Kidney glomerular epithelial cell (primary cell): Measurements from ENCODE around the gene SIX4.

ENCODE experiments used
- DNase-seq: peaks from one replicate; lab custom pipeline; 2025; lab: John Stamatoyannopoulos, UW

Gene SIX4

DNA sequence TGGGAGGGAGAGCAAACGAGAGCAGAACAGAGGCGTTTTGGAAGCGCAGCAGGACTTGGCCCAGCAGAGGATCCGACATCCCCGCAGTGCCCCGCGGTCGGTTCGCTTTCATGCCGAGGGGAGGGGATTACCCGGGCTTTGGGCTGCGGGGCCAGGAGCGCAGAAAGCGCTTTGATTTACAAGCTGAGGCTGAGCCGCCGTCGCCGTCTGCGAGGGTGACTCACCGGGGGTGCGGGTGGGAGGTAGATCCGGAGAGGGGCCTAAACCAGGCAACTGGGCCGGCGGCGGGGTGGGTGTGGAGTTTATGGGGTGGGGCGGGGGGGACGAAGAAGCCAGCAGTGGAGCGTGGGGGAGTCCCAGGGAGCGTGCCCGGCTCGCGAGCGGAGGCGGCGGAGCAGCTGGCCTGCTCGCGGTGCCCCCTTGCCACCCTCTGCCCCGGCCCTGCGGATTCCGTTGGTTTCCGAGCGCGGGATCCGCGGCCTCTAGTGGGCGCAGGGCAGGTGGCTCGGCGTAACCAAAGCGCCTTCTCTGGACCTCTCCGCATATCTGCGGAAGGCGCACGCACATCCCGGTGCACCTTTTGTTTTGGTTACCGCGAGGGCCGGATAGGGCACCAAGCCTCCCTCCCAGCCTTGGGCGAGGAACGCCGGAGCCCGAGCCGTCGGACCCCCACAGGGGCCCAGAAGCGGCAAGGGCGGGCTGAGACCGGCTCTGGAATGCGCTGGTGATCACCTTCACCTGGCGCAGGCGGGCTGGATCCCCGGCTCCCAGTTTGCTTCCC is 2.6 kb downstream of the SIX4 start:
- no peak for DNase-seq

DNA sequence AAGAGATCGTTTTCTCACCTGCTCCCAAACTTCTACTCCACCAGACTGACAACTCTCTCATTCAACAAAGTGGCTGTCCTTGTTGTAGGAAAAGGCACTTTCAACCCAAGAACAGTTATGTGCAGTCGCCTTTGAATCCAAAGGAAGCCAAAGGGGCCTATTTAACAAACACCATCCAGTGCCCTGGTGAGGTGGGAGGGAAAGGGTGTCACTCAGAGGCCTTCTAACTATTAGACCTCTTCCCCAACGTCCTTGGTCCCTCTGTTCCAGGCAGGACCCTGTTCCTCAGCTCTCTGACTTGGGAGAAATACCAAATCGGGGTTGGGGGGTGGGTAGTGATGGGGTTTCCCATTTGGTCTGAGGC is 3.2 kb downstream of the SIX4 start:
- no peak for DNase-seq

DNA sequence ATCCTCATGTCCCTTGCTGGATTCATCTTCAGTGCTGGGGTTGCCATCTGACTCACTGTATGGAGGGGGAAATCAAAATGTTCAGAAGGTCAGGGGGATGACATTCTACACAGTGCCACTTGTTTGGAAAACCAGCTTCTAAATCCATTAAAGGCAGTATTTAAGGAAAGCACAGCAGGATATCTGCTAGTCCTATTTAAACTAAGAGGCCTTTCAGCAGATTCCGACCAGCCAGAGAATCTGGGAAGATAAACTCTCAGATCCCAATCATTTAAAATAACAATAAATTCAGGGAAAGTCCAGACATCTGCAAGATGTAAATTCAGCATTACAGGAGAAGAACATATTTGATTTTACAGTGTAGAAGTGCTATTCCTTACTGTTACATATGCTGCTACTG is 3.8 kb downstream of the SIX4 start:
- no peak for DNase-seq

DNA sequence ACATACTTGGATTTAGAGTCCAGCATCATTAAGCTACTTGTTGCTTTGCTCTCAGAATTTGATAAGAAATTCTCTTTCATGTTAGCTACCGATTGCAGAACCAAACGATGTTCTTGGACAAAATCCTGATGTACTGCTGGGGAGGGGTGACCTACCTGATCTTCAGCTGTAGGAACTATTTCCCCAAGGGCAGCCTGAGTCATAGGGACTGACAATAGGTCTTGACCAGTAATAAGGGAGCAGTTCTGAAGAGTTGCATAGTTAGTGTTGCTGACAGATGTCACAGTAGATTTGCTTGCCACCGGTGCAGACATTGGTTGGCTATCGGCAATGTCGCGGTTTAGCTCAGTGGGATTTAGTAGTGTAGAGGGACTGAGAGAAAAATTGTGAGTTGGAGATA is 10.6 kb downstream of the SIX4 start:
- DNase-seq = no peak

DNA sequence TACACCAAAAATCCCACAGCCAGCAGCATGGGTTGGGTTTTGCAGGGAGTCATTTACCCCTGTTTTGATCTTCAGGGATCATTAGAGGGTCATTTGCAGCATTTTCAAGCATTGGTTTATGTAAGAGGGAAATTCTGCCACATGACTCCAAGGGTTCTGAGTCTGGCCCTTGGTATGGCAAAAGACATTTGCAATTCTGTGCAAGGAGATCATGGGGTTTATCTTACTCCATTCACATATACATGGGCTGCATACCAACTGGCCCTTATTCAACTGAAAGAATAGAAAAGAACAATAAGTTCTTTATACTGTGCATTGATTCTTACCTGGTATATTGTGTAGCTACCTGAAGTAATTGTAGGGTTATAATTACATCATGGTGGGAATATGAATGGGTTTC is 13.7 kb downstream of the SIX4 start:
- no peak for DNase-seq

DNA sequence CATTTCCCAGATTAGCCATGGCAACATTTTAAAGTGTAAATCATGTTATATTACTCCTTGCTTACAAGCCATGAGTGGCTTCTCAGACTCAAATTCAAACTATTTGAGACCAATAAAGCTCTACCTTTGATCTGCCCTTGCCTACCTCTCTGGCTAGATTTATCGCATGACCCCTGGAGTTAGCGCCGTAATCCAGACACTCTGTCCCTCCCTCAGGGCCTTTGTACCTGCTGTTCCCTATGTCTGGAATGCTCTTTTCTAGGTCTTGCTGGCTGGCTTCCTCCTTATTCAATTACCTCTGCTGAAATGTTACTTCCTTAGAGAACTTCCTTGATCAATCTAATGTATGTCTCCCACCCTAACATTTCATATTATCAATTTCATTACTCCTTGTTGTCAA is 16.3 kb downstream of the SIX4 start:
- DNase-seq = no peak

DNA sequence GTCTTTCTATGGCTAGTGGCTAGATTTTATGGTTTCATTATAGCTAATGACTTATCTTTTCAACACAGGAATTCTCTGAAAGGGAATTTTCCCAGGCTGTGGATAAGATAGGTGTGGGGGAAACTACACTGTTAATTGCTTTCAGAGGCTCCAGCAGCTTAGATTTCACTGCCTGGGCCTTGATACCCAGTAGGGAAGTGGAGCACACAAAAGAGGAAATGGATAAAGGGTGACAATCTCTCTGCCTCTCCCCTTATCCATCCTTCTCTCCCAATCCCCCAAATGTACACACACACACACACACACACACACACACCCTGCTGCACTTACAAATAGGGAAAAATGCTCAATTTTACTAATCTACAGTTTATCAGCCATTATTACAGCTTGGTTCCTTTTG is 19.1 kb downstream of the SIX4 start:
- DNase-seq = no peak

DNA sequence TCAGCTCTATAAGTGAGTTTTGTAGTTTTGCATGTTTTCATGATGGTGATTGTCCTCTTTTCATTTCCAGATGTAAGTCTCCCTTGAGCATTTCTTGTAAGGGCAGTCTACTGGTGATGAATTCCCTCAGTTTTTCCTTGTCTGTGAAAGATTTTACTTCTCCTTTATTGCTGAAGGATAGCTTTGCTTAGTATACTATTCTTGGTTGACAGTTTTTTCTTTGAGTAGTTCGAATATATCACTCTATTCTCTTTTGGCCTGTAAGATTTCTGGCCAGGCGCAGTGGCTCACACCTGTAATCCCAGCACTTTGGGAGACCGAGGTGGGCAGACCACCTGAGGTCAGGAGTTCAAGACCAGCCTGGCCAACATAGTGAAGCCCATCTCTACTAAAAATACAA is 23.6 kb downstream of the SIX4 start:
- no peak for DNase-seq

DNA sequence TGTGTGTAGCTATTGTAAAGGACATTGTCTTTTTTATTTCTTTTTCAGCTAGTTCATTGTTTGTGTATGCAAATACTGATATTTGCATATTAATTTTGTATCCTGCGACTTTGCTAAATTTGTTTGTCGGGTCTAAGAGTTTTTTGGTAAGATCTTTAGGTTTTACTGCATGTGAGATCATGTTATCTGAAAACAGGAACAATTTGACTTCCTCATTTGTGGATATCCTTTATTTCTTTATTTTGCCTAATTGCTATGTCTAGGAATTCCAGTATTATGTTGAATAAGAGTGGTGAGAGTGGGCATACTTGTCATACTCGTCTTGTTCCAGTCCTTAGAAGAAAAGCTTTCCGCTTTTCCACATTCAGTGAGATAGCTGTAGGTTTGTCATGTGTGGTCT is 28.8 kb downstream of the SIX4 start:
- DNase-seq = no peak

DNA sequence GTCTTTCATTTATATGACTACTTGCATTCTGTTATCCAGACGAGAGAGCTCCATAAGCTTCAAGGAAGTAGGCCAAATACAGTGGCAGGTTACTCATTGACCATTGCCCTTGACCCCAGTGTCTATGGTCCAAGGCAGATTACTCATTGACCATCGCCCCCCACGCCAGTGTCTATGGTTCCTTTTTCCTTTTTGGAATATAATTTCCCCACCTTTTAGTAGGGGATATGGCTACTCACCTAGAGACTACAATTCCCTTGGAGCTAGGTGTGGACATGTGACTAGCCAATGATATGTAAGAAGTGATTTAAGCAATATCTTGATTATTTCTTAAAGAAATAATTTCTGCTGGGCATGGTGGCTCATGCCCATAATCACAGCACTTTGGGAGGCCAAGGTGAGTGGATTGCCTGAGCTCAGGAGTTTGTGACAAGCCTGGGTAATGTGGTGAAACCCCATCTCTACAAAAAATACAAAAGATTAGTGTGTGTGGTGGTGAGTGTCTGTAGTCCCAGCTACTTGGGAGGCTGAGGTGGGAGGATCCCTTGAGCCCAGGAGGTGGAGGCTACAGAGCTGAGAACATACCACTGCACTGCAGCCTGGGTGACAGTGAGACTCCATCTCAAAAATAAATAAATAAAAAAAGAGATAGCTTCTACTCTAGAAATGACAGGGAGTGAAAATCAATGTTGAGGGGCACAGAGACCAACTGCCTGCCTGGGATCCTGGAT is 32.6 kb downstream of the SIX4 start:
- DNase-seq = no peak

DNA sequence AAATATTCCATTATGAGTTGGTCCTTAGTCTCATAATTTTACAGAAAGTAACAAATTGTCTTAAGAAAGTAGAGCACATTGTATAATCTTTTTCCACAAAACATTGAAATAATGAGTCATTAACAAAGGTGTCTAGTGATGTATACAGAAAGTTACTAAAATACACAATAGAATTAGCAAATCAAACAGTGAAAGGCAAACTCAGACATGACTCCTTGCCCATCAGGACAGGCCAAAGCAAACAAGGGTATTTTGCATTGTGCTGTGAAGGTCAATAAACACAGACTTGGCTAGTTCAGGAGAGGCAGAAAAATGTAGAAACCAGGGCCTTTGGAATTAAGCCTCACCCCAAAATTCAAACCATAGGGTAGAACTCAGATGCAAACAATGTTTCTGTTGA is 37.3 kb downstream of the SIX4 start:
- DNase-seq = no peak

DNA sequence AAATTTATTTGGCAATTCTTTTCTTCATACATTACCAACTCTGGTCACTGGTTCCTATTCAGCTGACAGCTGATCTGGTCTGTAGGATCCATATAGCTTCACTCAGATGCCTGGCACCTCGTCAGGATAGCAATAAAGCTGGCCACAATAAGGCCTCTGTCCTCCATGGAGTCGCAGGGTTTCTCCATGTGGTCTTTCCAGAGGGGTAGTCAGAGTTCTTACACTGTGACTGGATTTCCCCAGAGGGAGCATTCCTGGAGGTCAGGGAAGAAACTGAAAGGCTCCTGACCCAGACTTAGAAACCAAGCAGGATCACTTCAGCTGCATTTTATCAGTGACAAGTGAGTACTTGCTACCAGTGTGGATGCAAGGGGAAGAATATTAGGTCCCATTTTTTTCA is 39.9 kb downstream of the SIX4 start:
- no peak for DNase-seq

DNA sequence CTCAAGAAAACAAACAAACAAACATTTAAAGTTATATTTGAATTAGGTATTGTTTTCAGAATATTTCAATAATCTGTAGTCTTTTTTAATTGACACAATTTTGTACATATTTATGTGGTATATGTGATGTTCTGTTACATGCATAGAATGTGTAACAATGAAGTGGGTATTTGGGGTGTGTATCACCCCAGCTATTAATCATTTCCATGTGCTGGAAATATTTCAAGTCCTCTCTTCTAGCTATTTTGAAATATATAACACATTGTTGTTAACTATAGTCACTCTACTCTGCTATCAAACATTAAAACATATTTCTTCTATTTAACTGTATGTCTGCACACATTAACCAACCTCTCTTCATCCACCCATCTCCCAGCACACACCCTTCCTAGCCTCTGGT is 42.9 kb downstream of the SIX4 start:
- DNase-seq = no peak

DNA sequence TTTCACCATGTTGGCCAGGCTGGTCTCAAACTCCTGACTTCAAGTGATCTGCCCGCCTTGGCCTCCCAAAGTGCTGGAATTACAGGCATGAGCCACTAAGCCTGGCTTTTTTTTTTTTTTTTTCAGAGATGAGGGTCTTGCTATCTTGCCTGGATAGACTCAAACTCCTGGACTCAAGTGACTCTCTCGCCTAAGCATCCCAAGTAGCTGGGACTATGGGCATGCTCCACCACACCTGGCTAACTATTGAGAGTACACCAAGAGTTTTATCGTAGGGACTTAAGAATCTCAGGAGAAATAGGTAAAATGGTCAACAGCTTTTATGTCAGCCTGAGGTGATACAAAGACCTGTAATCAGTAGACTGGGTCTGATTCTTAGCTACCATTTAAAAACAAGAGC is 43.6 kb downstream of the SIX4 start:
- DNase-seq = no peak

DNA sequence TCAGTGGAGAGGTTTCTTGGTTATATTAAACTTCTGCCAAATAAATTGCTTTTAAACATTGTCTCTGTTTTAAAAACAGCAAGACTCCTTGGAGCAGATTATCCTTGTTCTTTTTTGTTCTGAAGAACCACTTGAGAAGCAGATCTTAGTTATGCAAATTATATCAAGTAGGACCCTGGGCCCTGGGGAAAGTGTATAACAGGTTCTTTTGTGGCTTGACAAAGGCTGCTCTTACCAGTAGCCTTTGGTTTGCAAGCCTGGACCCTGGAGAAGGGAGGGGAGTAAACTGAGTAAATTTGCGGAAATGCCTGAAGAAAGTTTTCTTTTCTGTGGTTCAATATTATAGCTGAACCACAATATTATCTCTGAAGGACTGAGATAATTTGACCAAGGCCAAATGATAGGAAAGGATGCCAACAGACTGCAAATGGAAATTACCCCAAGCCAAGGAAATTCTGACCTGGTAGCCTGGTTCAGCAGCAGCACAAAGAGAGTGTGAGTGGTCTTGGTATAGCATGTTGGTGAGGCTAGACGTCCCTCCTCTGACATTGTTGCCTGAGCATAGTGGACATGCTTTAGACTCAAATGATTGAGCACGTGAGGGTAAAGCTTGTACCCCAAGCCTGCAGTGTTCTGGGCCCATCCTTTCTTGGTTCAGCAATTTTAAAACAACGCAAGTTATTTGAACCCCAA is 44.4 kb downstream of the SIX4 start:
- DNase-seq = no peak

DNA sequence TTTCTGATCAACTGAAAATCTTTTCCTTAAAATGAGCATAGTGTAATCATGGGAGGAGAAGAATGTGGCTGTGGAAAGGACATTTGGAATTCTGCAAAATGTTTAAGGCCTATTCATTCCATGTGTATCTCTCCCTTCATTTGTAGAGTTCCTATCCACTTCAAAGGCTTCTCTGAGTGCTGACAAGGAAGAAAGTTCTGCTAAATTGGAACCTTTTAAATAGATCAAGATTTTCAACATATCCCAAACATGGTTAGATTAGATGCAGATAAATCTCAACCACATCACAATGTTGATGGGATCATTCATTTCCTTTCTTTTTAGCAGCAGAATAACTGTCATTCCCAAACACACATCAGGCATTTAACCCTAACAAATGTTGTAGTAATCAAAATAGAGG is 46.5 kb downstream of the SIX4 start:
- no peak for DNase-seq

DNA sequence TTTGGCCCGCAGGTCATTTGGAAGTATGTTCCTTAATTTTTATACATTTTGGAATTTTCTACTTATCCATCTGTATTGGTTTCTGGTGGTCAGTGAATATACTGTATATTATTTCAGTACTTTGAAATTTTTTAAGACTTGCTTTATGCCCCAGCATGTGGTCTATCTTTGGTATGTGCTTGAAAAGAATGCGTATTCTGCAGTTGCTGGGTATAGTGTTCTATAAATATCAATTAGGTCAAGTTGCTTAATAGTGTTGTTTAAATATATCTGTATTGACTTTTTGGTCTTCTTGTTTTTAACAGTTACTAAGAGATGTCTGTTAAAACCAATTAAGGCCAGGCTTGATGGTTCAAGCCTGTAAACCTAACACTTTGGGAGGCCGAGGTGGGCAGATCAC is 53.2 kb downstream of the SIX4 start:
- no peak for DNase-seq

DNA sequence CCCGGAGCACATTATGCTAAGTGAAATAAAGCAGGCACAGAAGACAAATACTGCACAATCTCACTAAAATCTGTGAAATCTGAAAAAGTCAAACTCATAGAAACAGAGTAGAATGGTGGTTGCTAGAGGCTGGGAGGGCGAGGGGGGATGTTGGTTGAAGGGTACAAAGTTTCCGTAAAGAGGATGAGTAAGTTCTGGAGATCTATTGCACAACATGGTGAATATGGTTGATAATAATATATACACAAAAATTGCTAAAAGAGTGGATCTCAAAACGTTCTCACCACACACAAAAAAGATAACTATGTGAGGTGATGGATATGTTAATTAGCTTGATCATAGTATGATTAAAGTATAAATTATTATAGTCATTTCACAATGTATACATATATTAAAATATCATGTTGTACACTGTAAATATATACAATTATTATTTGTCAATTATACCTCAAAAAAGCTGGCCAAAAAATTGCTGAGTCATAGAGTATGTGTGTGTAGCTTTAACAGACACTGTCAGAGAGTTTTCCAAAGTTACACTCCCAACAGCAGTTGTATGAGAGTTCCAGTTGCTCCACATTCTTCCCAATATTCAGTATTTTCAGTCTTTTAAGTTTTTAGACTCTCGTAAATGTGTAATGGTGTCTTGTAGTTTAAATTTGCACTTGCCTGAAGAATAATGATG is 55.6 kb downstream of the SIX4 start:
- DNase-seq = no peak

DNA sequence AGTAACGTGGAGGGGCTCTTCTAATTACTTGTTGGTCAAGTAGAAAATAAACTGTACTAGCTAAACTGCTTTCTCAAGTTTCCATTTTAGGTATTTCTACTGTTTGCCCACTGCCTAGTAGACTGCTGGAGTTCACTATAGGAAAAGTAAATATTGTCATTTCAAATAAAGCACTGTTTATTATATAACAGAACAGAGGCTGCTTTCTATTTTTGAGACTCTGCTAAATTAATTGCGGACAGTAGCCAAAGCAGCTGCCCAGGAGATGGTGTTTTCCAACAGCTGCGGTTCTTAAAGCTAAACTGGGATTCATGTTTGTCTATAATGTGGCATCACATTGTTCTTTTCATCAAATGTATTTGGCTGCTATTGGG is 59.0 kb downstream of the SIX4 start:
- no peak for DNase-seq

DNA sequence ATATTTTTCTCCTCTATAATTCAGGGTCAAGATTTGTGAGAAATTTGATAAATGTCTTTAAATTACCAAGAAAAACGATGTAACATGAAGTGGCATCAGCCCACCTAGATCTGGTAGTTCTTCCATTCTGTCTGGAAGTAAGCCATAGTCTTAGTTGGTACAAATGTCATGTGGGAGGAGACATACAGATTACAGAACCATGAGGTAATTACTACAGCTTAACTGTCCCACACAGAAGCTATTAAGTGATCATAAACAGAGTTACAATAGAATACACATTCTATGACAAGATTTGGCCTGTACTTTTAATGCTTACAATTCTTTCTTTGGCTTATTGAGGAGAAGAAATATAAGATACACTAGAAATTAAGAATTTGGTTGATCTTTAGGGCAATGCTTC is 61.2 kb downstream of the SIX4 start:
- DNase-seq = no peak

DNA sequence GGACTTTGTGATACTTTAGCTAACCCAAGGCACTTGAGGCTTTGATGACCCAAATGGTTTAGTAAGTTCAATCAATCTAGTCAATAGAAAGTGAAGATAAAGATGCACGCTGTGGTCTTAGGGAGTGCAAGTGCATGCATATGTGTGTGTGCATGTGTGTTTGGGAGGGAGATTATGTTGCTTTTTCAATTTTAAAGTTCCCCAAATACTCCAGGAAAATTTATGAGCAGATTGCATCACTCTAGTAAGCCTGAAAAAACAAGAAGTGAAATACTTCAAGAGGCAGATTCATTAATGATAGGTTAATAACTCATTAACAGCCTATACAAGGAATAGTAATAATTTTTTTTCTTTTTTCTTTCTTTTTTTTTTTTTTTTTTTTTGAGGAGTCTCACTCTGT is 62.4 kb downstream of the SIX4 start:
- no peak for DNase-seq
